ENCODE data around the gene C12orf60. TPM values are rescaled to one million over a fixed set of nuclear protein-coding genes. Genes with fewer than 3 reads are reported as not detected.

The C12orf60 gene
- polyA plus RNA-seq, 3 donors = 0.11 to 0.46 TPM; not detected in 1

- Histone ChIP-seq H4K20me1 (ENCODE audit: insufficient read depth, low read length) (no peaks in the 10 kb centered on the region), H3K4me1 (ENCODE audit: control insufficient read depth in 1 of 2, insufficient read depth in 2 of 2, low read length in 2 of 2) (peaks cover 21 to 34% of the 10 kb centered on the region in 2 donors), H3K27ac (ENCODE audit: low read depth in 1 of 2, low read length in 2 of 2) (no peak overlapping the region), H3K79me2 (ENCODE audit: insufficient read depth, low read length) (peaks cover 22% of the 10 kb centered on the region), H3K9ac (ENCODE audit: insufficient read depth, low read length, poor library complexity, severe bottlenecking) (no peak overlapping the region), H3K36me3 (replicated peaks in 1 of 2; ENCODE audit: control insufficient read depth in 1 of 2, insufficient read depth in 2 of 2, low read length in 2 of 2) (no peaks in the 10 kb centered on the region), H3K4me2 (replicated peaks; ENCODE audit: extremely low read depth, low read length, poor library complexity, severe bottlenecking) (no peak overlapping the region), H3K27me3 (ENCODE audit: control insufficient read depth in 2 of 2, insufficient read depth in 2 of 2, low read length in 2 of 2) (no peaks in the 10 kb centered on the region), H2AFZ (ENCODE audit: insufficient read depth, low read depth, low read length, poor library complexity, severe bottlenecking) (peak overlapping the region; percentile 63), H3K9me3 (replicated peaks in 1 of 2; ENCODE audit: control insufficient read depth in 1 of 2, insufficient read depth in 1 of 2, low read length in 2 of 2) (no peaks in the 10 kb centered on the region), H3K4me3 (replicated peaks in 1 of 3; ENCODE audit: low read depth in 2 of 3, low read length in 3 of 3) (no peak overlapping the region)
- H3K36me3 Mint-ChIP-seq = peaks cover 5 to 6% of the 10 kb centered on the region in 2 donors
- DNase-seq = no peak
- intact Hi-C loops (cut with micrococcal nuclease) = no loop called here
- H3K9me3 Mint-ChIP-seq = peaks cover 0 to 2% (median 0%) of the 10 kb centered on the region in 7 donors
- H3K4me3 Mint-ChIP-seq = no peak overlapping the region
- no peaks in the 10 kb centered on the region for H3K27me3 Mint-ChIP-seq (ENCODE audit: low read depth in 3 of 3)
- no peak overlapping the region for H3K27ac Mint-ChIP-seq
- no peak for TF ChIP-seq CTCF (IDR thresholded peaks at IDR 0.05)
- WGBS (ENCODE audit: insufficient coverage) = 92% methylated on average over 2 of the region's 2 CpGs
- H3K4me1 Mint-ChIP-seq = peaks cover 35% of the 10 kb centered on the region
These were observed 23.6 kb upstream of the C12orf60 start for GRCh38 chr12:14779834-14780233.

DNA sequence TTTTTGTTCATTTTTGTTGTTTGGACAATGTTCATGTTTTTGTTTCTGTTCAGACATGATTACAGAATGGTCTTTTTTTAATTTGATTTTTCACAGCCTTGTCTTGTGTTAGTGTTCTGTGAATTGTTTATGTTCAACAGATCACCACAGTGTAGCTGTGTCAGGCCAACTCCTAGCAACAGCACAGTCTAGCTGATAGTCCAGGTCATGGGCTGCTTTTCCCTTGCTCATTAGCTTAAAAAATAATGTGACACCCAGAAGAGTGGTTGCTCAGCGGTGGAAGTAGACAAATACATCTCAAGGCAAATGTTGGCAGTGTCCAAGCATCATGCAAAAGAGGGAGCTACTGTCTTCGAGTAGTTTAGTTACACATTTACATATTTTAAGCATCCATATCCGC is 22.6 kb upstream of the C12orf60 start:
- Histone ChIP-seq H3K4me2 (replicated peaks; ENCODE audit: extremely low read depth, low read length, poor library complexity, severe bottlenecking) (no peak overlapping the region), H3K27me3 (ENCODE audit: control insufficient read depth in 2 of 2, insufficient read depth in 2 of 2, low read length in 2 of 2) (no peaks in the 10 kb centered on the region), H4K20me1 (ENCODE audit: insufficient read depth, low read length) (no peaks in the 10 kb centered on the region), H3K4me1 (ENCODE audit: control insufficient read depth in 1 of 2, insufficient read depth in 2 of 2, low read length in 2 of 2) (peaks cover 16 to 24% of the 10 kb centered on the region in 2 donors), H3K4me3 (replicated peaks in 1 of 3; ENCODE audit: low read depth in 2 of 3, low read length in 3 of 3) (peak overlapping the region in 1 of 3 experiments; percentile 26), H2AFZ (ENCODE audit: insufficient read depth, low read depth, low read length, poor library complexity, severe bottlenecking) (peak overlapping the region; percentile 63), H3K27ac (ENCODE audit: low read depth in 1 of 2, low read length in 2 of 2) (no peak overlapping the region), H3K9ac (ENCODE audit: insufficient read depth, low read length, poor library complexity, severe bottlenecking) (no peak overlapping the region), H3K79me2 (ENCODE audit: insufficient read depth, low read length) (peaks cover 12% of the 10 kb centered on the region), H3K9me3 (replicated peaks in 1 of 2; ENCODE audit: control insufficient read depth in 1 of 2, insufficient read depth in 1 of 2, low read length in 2 of 2) (no peaks in the 10 kb centered on the region), H3K36me3 (replicated peaks in 1 of 2; ENCODE audit: control insufficient read depth in 1 of 2, insufficient read depth in 2 of 2, low read length in 2 of 2) (peaks cover 0 to 10% of the 10 kb centered on the region in 2 donors)
- 100% methylated on average over 1 of the region's 3 CpGs for WGBS (ENCODE audit: insufficient coverage)
- peaks cover 0 to 2% (median 0%) of the 10 kb centered on the region in 7 donors for H3K9me3 Mint-ChIP-seq
- DNase-seq = no peak
- intact Hi-C loops (cut with micrococcal nuclease) = no loop called here
- H3K27me3 Mint-ChIP-seq (ENCODE audit: low read depth in 3 of 3) = no peaks in the 10 kb centered on the region
- no peak overlapping the region for H3K27ac Mint-ChIP-seq
- peaks cover 5 to 15% of the 10 kb centered on the region in 2 donors for H3K36me3 Mint-ChIP-seq
- H3K4me3 Mint-ChIP-seq = no peak overlapping the region
- H3K4me1 Mint-ChIP-seq = peaks cover 30% of the 10 kb centered on the region
- TF ChIP-seq CTCF (IDR thresholded peaks at IDR 0.05) = no peak

Measured in CD14-positive monocyte (primary cell).